Medulla oblongata (tissue), 1 donor: ENCODE data around the gene SMNDC1.
"Not testable (repeated sequence)": the region's sequence is repeated elsewhere in the genome, so short reads cannot be mapped to it uniquely, and the experiment has no call there.

Experiments
- DNase-seq: peaks from one replicate; pipeline ENCODE4 v3.0.0-alpha.2; 2015; ENCODE audit errors: extremely low spot score

The SMNDC1 gene

DNA sequence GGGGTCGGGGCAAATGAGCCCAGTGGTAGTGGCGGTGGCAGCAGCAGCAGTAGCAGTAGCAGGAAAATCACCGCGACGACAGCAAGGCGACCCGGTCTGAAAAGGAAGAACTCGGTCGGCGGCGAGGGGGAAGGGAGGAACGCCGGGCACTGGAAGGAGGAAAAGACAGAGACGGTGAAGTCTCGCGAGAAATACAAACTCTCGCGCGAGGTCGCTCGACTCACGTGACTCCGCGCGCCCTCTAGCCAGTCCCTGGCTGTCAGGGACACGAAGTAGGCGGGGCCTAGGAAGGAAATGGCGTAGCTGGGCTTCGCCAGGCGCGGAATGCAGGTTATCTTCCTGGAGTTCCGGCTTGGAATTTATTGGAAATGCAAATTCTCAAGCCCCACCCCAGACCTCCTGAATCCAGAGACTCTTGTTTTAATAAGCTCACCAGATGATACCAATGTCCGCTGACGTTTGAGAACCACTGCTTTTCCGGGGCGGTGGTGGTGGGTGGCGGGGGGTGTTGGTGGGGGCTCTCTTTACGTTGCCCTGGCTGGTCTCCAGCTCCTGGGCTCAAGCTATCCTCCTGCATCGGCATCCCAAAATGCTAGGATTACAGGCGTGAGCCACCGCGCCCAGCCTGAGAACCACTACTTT lies at the start of gene SMNDC1:
TSS of gene SMNDC1 (minus strand) at position 141 of the 642 bp plus-strand sequence. CDS start 1,333 bp downstream, outside the sequence.
- DNase-seq: peak; percentile 99

DNA sequence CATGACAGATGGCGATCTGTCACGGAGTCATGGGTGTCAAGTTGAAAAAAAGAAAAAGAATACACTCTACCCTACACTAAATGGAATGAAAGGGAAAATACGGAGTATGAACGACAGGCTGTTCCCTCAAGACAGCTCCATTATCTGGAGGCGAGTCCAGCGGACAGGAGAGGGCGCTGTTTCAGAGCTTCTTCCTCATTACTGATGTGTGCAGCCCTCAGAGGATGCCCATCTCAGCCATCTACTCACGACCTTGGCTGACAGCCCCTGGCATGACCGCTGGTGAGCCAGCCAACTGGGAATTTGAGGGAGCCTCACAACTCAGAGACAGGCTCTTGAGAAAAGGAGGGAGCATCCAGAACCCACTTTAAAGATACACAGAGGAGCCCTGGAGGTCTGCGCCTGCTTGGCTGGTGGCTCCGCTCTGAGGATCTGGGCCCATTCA lies 49.6 kb upstream of the SMNDC1 start:
- DNase-seq: peak; percentile 81

DNA sequence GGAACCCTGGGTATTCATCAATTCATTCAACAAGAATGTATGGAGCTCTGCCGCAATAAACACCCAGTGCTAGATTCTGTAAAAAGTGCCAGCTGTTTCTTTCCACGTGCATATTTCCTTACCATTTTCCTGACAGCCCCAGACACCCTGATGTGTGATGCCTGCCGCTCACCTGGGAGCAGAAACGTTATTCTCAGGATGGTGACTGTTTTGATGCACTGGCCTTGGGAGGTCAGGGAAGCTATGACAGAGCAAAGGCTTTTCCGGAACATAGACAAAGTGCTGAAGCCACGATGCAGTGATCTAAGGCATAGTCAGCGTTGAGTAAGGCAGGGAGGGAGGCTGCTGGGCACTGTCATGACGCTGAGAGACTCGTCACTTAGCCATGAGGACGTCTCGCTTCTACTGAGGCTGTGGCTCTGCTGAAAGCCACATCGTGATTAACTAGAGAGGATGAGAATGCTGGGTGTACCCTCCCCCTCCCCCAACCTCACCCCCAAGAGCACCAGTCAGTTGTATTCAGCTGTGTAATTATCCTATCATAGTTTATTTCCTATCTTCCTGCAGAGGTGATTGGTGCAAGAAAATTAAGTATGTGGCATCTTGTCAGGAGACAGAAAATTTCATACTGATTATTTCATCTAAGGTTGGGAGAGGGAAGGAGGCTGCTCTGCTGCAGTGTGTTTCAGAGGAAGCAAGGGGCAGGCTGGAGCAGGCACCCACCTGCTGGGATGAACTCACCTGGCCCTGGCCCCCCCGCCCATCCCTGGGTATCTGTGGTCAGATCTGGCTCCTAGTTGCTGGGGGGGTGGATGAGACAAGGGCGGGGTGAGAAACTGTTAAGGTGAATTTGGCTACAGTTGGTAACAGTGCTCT lies 48.8 kb upstream of the SMNDC1 start:
- no peak for DNase-seq

DNA sequence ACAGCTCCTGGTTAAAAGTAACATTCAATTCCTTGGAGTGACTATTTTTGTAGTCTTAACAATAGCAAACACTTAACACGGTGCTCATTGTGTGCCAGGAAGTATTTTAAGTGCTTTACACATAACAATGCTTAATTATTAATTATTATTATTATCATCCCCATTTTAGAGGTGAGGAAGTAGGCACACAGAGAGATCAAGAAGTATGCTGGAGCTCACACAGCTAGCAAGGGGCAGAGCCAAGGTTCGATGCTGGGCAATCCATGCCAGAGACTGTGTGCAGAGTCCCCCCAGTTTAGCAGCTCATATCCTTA lies 48.2 kb upstream of the SMNDC1 start:
- no peak for DNase-seq

DNA sequence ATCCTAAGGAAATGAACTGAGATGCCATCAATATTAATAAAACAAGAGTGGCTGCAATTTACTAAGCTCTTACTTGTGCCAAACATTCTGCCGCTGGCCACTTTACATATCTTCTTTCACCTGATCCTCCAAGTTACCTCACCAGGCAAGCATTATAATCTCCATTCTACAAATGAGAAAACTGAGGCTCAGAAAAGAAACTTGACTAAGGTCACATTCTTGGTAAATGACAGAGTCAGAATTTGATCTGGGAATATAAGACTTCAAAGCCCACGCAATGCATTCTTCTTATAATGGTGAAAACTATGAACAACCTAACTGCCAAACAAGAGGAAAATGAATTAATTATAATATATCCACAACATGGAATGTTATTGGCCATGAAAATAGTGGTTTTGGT lies 46.1 kb upstream of the SMNDC1 start:
- no peak for DNase-seq

DNA sequence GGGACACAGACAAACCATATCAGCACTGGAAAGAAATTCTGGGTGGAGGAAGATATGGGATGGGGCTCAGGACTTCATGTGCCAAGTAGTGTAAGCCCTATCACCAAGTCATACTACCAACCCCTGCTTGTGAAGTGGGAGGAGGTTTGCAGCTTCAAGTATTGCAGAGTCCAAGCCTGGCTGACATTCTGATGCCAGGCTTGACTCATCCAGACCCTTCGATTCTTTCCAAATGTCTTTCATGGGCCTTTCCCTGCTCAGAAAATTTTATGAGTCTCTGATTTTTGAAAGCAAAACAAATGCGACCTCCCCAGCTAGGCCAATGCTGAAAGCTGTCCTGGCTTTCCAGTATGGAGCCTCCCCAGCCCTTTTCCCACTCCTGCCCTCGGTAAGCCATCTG lies 45.1 kb upstream of the SMNDC1 start:
- DNase-seq: no peak

DNA sequence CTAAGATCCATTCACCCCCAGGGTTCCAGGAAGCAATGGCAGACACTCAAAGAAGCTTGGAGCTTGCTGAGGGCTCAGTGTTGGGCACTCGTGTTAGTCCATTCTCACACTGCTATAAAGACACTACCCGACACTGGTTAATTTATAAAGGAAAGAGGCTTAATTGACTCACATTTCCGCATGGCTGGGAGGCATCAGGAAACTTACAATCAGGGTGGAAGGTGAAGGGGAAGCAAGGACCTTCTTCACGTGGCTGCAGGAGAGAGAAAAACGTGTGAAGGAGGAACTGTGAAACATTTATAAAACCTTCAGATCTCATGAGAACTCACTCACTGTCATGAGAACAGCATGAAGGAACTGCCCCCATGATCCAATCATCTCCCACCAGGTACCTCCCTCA lies 44.7 kb upstream of the SMNDC1 start:
- no peak for DNase-seq

DNA sequence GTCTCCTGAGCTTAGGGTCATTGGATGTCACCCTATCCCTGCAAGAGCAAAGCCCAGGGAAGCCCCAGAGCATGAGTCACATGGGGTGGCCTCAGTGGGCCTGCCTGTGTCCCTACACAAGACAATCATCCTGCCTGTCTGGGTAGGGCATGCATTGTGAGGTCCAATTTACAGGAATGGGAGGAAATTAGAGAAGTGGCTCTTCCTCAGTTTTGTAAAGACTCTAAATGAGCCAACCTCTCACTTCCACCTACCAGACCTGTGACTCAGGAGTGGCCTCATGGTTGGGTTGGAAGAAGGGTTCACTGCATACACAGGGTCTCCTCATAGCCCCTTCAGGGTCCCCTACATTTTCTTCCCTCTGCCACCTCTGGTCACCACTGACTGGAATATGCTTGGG lies 43.6 kb upstream of the SMNDC1 start:
- DNase-seq: no peak

DNA sequence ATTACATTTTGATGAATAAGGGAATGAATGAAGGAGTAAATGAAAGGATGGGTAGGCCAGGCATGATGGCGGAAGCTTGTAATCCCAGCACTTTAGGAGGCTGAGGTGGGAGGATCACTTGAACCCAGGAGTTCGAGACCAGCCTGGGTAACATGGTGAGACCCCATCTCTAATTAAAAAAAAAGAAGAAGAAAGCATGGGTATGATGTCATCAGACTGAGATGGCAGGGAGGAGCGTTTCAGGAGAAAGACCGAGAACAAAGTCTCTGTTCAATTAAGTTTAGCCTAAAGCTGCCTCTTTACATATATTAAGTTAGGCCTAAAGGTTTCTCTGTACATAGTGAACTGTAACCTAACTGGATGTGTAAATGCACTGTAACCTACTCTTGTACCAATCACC lies 42.2 kb upstream of the SMNDC1 start:
- no peak for DNase-seq

DNA sequence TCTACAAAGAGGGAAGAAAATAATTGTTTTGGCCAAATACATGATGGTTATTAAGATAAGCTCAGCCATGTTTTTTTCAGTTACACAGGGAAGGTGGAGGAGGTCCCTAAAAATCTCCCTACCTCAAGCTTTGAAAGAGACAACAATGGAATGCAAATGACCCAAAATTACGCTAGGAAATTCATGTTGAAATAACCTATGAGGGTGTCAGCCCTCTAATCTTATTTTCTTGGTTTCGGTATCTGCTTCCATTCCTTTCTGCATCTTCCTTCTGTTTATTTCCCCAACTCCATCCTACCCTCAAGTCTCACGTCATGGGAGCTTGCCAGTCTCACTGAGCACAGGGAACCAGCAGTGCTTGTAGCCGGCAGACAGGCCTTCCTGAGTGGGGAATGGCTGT lies 40.6 kb upstream of the SMNDC1 start:
- no peak for DNase-seq

DNA sequence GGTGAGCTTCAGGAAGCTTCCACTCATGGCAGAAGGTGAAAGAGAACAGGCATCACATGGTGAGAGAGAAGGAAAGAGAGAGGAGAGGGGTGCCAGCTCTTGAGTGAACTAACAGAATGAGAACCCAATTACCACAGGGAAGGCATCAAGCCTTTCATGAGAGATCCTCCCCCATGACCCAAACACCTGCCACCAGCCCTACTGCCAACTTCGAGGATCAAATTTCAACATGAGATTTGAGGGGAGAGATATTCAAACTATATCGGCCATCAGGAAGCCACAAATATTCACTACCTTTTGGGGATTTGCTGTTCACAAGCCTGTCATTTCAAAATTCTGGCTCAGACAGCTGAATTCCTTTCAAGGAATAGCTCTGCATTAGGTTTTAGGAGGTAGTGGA lies 39.9 kb upstream of the SMNDC1 start:
- DNase-seq: no peak

DNA sequence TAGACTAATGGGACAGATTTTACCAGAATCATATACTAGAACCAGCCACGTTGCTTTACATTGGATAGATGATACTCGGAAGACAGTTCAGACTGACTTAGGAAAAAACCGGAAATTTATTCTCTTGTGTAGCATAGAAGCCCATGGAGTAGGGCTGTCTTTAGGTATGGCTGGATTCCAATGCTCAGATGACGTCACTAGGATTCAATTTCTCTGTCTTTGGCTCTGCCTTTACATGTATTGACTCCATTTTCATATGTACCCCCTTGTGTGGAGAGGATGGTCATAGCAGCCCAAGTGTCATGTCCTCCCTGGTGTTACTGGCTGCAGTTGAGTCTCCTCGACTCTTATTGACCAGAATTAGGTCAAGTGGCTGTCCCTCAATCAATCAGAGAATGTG lies 39.2 kb upstream of the SMNDC1 start:
- no peak for DNase-seq

DNA sequence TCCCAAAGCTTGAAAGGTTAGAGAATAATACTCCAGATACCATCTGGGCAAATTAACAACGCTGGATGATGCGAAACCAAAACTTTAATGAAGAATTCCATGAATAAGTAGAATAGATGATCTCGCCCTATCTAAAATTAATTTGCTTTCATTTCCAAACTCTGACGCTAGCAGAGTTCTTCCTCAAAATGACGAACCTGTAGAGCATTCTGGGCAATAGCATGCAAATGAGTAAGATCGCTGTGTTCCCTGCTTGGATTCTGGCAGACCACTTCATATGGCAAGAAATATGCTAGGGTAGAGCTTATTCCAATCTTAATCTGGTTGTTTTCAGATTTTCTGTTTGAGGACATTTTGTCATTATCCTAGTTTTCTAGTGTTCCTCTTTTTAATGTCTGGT lies 36.1 kb upstream of the SMNDC1 start:
- DNase-seq: no peak

DNA sequence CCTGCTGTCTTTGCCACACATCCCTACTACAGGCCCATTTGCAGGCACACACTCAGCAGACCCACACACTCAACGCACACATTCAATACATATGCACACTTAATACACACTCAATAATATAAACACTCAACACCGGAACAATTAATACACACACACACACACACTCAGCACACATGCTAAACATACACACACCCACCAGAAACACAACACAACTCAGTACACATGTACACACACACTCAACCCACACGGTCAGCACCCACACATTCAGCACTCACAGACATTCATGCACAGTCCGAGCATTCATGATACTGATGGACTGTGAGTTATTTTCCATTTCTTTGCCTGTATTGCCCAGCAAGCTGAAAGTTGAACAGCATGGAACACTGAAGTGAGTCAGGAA lies 35.4 kb upstream of the SMNDC1 start:
- DNase-seq: no peak

DNA sequence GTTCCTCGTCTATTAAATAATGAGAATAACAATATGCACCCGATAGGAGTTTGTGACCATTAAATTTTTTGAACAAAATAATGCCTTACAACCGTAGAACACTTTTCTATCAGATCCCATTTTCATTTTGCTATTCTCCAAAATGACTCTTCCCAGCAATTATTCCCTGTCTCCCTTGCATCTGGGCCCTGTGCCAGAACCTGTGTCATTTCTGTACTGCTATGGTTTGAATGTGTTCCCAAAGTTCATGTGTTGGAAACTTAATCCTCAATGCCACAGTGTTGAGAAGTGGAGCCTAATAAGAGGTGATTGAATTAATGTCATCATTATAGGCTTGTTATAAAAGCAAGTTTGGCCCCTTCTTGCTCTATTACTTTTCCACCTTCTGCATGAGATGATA lies 33.2 kb upstream of the SMNDC1 start:
- no peak for DNase-seq

DNA sequence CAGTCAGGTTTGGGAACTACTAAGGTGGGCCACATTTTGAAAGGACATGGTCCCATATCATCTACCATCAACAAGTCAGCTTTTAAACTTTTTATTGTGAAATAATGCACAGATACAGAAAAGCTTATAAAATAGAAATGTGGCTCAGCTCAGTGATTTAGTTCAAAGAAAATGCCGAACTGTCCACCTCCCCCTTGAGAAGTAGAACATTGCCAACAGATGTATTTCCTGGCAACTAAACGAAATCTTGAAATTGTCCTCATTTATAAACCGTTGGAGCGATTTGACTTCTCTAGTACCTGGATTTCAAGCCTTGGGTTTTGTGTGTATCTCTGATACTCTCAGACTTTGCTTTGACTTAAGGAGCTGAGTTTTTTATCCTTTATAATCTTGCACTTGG lies 32.7 kb upstream of the SMNDC1 start:
- DNase-seq: no peak

DNA sequence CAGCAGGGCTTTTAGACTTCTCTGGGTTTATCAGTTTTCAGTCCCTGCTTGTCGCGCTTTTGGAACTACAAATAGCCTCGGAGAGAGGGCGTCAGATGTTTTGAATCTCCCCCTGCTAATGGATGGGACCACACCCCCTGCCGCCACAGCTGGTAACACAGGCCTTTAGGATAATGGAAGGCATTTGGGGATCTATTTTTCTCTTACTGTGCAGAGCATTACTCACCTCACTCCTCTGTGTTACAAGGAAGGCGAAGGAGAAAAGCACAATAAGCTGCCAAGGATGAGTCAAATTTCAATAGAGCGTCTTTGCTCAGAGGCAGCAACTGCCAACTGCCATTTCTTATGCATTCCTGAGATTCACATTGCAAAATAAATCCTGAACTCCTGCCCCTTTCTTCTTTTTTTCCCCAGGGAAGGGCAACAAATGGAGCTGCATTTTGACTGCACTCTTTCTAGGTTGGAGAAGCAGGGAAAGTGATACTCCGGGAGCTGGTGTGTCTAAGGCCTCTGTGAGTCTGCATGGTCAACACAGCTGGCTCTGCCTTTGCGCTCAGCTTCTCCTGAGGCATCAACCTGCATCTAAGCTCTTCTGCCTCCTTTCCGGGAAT lies 31.5 kb upstream of the SMNDC1 start:
- no peak for DNase-seq

DNA sequence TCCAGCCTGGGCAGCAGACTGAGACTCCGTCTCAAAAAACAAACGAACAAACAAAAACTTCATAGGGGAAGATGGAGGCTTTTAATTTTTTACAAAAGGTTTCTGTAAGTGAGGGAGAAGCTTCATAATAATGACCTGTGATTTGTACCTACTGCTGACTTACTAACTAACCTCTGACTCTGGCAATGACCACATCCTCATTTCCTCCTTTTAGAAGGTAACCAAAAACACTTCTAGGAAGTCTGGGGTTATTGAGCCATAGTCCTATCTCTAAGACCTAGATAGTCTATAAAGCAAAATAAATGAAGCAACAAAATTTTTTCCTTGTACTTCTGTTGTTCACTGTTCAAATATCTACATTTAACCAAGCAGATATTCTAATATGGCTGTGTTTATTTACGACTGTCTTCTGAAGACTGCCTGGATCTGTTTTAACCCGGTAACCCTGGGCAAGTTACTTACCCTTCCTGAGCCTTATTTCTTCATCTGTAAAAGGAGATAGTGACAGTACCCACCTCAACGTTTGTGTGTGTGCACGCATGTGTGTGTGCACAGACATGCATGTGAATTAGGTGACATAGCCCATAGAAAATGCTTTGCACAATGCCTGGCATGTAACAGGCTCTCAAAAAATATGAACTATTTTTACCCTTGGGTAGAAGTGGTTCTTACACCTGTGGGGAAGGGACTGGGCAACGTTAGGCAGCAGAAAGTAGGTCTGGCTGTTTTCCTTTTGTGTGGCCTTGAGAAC lies 30.8 kb upstream of the SMNDC1 start:
- no peak for DNase-seq

DNA sequence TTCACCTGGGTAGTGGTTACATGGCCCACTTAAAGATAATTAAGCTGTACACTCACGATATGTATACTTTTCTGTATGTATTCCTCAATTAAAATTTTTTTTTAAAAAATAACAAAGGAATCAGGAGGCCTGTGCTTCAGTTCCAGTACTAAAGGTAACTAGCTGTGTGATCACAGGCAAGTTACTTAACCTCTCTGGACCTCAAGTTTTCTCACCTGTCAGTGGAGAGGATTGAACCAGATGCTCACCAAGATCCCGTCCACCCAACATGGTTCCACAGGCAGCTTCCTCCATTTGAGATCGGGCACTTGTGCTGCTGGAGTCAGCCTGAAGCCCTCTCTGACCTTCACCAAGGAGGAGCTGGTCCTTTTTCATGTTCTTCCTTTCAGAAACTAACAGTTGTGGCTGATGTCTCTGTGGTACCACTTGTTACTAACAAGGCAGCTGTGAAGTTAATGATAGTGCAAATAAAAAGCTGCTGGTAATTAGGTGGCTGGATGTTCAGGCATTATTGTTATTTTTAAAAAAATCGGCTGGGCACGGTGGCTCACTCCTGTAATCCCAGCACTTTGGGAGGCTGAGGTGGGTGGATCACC lies 29.4 kb upstream of the SMNDC1 start:
- DNase-seq: no peak

DNA sequence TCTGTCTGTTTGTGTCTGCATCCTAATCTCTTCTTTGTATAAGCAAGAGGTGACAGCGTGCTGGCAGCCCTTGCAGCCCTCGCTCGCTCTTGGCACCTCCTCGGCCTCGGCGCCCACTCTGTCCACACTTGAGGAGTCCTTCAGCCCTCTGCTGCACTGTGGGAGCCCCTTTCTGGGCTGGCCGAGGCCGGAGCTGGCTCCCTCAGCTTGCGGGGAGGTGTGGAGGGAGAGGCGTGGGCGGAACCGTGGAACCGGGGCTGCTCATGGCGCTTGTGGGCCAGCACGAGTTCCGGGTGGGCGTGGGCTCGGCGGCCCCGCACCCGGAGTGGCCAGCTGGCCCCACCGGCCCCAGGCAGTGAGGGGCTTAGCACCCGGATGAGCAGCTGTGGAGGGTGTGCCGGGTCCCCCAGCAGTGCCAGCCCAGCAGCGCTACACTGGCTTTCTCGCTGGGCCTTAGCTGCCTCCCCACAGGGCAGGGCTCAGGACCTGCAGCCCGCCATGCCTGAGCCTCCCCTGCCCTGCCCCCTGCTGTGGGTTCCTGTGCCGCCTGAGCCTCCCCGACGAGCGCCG lies 26.6 kb upstream of the SMNDC1 start:
- not testable (repeated sequence) for DNase-seq

DNA sequence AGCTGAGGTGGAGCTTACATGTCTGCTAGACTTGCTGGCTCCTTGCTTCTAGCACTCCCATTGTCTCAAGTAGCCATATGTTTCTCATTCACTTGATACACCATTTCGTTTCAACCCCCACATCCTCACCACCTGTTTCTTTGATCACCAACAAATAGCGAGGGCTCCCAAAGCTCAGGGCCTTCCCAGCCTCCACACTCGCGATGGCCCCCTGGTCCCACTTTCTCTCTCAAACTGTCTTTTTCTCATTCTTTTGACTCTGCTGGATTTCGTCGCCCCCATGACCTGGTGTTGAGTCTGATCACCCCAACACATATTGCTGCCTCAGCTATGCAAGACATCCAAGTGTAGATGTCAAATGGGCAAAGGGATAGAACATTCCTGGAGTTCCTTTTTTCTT lies 26.0 kb upstream of the SMNDC1 start:
- DNase-seq: no peak
